NCI-H526 (cell line): Measurements from ENCODE around the gene CLDN4.
"Not testable (repeated sequence)": the region's sequence is repeated elsewhere in the genome, so short reads cannot be mapped to it uniquely, and the experiment has no call there.

ENCODE experiments used
- DNase-seq, 2 experiments: peaks; one replicate each; lab custom pipeline; 2025; lab: John Stamatoyannopoulos, UW

The CLDN4 gene

GRCh38 chr7:73842067-73842976 is 11.5 kb downstream of the CLDN4 start, which contains the start of gene METTL27:
Gene METTL27, minus strand, starts transcription at chr7:73842516. Its CDS starts 376 bp downstream, at chr7:73842140.
- DNase-seq = peak; percentile 75 to 96

GRCh38 chr7:73844131-73844547 is 13.3 kb downstream of the CLDN4 start:
- no peak for DNase-seq

- DNase-seq = no peak
Measured at GRCh38 chr7:73844848-73845460, 14.2 kb downstream of the CLDN4 start.

- DNase-seq = not testable (repeated sequence)
Measured at GRCh38 chr7:73845701-73846195, 15.0 kb downstream of the CLDN4 start.

GRCh38 chr7:73847941-73848723 is 17.3 kb downstream of the CLDN4 start:
- no peak for DNase-seq

GRCh38 chr7:73850781-73851207 is 20.0 kb downstream of the CLDN4 start:
- DNase-seq = no peak

- peak; percentile 91 to 95 for DNase-seq
Measured at GRCh38 chr7:73851410-73852338, 20.9 kb downstream of the CLDN4 start.

GRCh38 chr7:73852500-73852899 is 21.7 kb downstream of the CLDN4 start:
- no peak for DNase-seq

- no peak for DNase-seq
Measured at GRCh38 chr7:73856941-73857340, 26.1 kb downstream of the CLDN4 start.

- no peak for DNase-seq
Measured at GRCh38 chr7:73858807-73859206, 28.0 kb downstream of the CLDN4 start.

- no peak for DNase-seq
Measured at GRCh38 chr7:73860859-73861258, 30.1 kb downstream of the CLDN4 start, which contains the start of gene TMEM270. Gene TMEM270, plus strand, starts transcription at chr7:73861159. Its CDS starts 36 bp downstream, at chr7:73861195.

GRCh38 chr7:73861305-73861704 is 30.5 kb downstream of the CLDN4 start:
- DNase-seq = no peak

GRCh38 chr7:73864981-73865711 is 34.4 kb downstream of the CLDN4 start:
- no peak for DNase-seq

GRCh38 chr7:73865738-73866445 is 35.1 kb downstream of the CLDN4 start:
- DNase-seq = peak in 1 of 2 experiments; percentile 76

GRCh38 chr7:73866446-73866767 is 35.6 kb downstream of the CLDN4 start:
- DNase-seq = no peak

- no peak for DNase-seq
Measured at GRCh38 chr7:73869011-73869798, 38.4 kb downstream of the CLDN4 start.

GRCh38 chr7:73870041-73870492 is 39.3 kb downstream of the CLDN4 start:
- DNase-seq = peak in 1 of 2 experiments; percentile 20

- DNase-seq = no peak
Measured at GRCh38 chr7:73871163-73872011, 40.6 kb downstream of the CLDN4 start.
